ENCODE data around the gene STK39. TPM values are rescaled to one million over a fixed set of nuclear protein-coding genes. Genes with fewer than 3 reads are reported as not detected.

STK39 gene
- total RNA-seq, 1 experiment from 2014 or later = 22.1 TPM

DNA sequence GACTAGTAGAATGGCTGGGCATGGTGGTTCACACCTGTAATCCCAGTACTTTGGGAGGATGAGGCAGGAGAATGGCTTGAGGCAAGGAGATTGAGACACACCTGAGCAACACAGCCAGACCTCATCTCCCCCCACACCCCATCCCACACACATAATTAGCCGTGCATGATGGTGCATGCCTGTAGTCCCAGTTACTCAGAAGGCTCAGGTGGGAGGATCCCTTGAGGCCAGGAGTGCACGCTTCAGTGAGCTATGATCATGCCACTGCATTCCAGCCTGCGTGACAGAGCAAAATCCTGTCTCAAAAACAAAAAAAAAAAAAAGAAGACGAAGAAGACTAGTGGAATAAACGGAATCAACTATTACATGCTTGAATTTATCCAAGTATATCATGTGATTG lies 150.0 kb downstream of the STK39 start:
- Histone ChIP-seq H3K23ac (ENCODE audit: insufficient read length, low read depth, low read length) (no peak overlapping the region), H2BK12ac (ENCODE audit: insufficient read length, low read depth, low read length) (no peak overlapping the region), H2AK5ac (ENCODE audit: insufficient read length, low read length) (no peak overlapping the region), H4K8ac (replicated peaks; ENCODE audit: insufficient read length, low read depth, low read length) (no peak overlapping the region), H2BK20ac (ENCODE audit: low read depth, low read length, poor library complexity, severe bottlenecking) (no peak overlapping the region), H3K56ac (ENCODE audit: insufficient read length, low read depth, low read length) (no peak overlapping the region), H3K27me3 (ENCODE audit: insufficient read depth, low read length) (no peaks in the 10 kb centered on the region), H3K9me3 (ENCODE audit: control insufficient read depth, low read depth, low read length) (no peaks in the 10 kb centered on the region), H3K79me2 (ENCODE audit: insufficient read depth, low read length) (no peaks in the 10 kb centered on the region), H3K4me2 (ENCODE audit: insufficient read depth, insufficient read length, low read length) (no peak overlapping the region), H3K27ac (ENCODE audit: insufficient read length, low read depth, low read length) (no peak overlapping the region), H3K18ac (ENCODE audit: insufficient read length, low read depth, low read length) (no peak overlapping the region), H3K14ac (ENCODE audit: insufficient read depth, low read length) (no peak overlapping the region), H3K4ac (ENCODE audit: low read depth, low read length) (no peak overlapping the region), H3K9ac (ENCODE audit: extremely low read depth, insufficient read length, low read length) (no peak overlapping the region), H2AFZ (ENCODE audit: low read length) (no peak overlapping the region), H4K5ac (ENCODE audit: insufficient read length, low read depth, low read length) (no peak overlapping the region), H2BK120ac (ENCODE audit: low read depth, low read length, poor library complexity, severe bottlenecking) (no peak overlapping the region), H2BK5ac (ENCODE audit: insufficient read length, low read length) (no peak overlapping the region), H2BK15ac (ENCODE audit: low read depth, low read length) (no peak overlapping the region), H3T11ph (ENCODE audit: low read length) (no peak overlapping the region), H3K23me2 (ENCODE audit: insufficient read length, low read depth, low read length, poor library complexity, severe bottlenecking) (no peaks in the 10 kb centered on the region), H4K91ac (ENCODE audit: insufficient read length, low read depth, low read length) (no peak overlapping the region), H3K4me1 (ENCODE audit: insufficient read depth, low read length) (no peaks in the 10 kb centered on the region), H3K79me1 (ENCODE audit: insufficient read depth, low read depth, low read length, poor library complexity, severe bottlenecking) (no peaks in the 10 kb centered on the region), H4K20me1 (ENCODE audit: control insufficient read depth, insufficient read depth, insufficient read length) (no peaks in the 10 kb centered on the region)
- 0 out of 4 replicates have a peak, but pooled peaks cover 0 to 3% of the 10 kb centered on the region in 2 experiments for H3K4me1 Mint-ChIP-seq
- TF ChIP-seq, protein P1, sequence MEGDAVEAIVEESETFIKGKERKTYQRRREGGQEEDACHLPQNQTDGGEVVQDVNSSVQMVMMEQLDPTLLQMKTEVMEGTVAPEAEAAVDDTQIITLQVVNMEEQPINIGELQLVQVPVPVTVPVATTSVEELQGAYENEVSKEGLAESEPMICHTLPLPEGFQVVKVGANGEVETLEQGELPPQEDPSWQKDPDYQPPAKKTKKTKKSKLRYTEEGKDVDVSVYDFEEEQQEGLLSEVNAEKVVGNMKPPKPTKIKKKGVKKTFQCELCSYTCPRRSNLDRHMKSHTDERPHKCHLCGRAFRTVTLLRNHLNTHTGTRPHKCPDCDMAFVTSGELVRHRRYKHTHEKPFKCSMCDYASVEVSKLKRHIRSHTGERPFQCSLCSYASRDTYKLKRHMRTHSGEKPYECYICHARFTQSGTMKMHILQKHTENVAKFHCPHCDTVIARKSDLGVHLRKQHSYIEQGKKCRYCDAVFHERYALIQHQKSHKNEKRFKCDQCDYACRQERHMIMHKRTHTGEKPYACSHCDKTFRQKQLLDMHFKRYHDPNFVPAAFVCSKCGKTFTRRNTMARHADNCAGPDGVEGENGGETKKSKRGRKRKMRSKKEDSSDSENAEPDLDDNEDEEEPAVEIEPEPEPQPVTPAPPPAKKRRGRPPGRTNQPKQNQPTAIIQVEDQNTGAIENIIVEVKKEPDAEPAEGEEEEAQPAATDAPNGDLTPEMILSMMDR (conservative IDR thresholded peaks at IDR 0.05) = no peak
- peaks cover 0 to 11% (median 2%) of the 10 kb centered on the region in 3 experiments; a peak in 6 of 7 replicates for H3K36me3 Mint-ChIP-seq (ENCODE audit: insufficient read depth in 1 of 3, low read depth in 3 of 3)
- WGBS (ENCODE audit: extremely low coverage, insufficient read length, low lambda C conversion rate) = no CpG with 5 or more reads among the region's 5 CpGs
- H3K27ac Mint-ChIP-seq = no peak overlapping the region; a peak in 1 of 7 replicates
- H3K4me3 Mint-ChIP-seq = no peak overlapping the region
- no peaks in the 10 kb centered on the region for H3K27me3 Mint-ChIP-seq (ENCODE audit: low read depth)
- DNase-seq = no peak
- no peaks in the 10 kb centered on the region; a peak in 1 of 5 replicates for H3K9me3 Mint-ChIP-seq
